ENCODE results near the gene ZNF532.

The ZNF532 gene

DNA sequence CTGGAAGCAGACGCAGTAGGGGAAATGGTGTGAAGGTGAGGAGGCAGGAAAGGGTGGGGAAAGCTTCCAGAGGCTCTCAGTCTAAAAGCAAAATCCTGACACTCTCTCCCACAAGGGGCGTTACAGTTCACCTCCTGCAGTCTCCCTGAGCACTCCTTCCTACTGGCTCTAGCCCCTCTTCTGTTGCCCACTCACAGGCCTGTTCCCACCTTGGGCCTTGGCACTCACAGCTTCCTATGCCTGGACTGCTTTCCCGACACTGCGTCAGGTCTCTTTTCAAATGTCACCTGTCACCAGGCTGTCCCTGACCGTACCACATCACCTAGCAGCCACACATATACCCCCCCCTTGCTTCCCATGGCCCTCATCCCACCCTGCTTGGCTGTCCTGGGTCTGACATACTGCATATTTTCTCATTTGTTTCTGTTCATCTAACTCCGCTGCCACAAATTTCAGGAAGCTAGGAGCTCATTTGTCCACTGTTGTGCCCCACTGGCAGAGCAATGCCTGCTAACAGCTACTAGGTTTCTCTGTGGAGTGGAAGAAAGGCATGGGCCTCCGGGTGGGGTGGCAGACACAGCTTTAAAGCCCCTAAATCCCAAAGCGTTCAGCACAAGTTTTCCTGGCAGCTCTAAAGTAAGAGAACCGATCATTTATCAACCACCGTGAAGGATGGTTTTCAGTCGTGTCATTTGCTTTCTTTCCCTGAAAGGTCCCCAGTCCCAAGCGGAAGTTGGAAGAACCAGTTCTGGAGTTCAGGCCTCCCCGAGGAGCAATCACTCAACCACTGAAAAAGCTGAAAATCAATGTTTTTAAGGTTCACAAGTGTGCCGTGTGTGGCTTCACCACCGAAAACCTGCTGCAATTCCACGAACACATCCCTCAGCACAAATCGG is 118.8 kb downstream of the ZNF532 start:
- no peak for DNase-seq

DNA sequence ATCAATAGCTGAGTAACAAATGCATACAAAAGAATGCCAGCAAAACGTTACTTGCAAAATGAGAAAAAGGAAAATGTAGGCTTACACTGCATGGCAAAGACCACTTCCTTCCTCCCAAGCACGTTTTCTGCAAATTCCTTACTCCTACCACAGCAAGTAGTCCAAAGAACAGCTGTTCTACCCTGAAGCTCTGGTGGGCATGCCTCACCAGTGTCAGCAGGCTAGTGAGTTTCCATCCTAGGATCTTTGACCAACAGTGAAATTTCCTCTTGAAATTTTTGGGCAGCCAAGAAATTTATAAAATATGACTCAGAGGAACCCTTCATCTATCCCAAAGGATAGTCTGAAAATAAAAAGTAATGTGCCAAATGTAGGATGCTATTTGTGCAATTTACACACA is 123.9 kb downstream of the ZNF532 start:
- no peak for DNase-seq

DNA sequence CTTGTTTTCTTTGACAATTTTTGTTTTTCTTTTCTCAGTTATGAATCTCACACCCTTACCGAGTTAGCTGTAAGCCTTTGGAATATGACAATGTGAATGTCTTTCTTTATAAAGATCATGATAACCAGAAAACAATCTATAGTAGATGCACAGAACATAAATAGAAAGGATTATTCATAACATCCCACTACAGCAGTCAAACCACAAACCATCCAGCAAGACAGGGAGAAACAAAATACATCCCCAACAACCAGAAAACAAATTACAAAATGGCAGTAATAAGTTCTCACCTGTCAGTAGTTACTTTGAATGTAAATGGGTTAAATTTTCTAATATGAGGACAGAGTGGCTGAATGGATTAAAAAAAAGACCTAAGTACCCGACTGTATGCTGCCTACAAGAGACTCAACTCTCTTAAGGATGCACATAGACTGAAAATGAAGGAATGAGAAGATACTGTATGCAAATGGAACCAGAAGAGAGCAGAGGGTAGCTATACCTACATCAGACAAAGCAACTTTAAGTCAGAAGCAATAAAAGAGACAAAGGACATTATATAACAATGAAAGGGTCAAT is 124.6 kb downstream of the ZNF532 start:
- DNase-seq: no peak

DNA sequence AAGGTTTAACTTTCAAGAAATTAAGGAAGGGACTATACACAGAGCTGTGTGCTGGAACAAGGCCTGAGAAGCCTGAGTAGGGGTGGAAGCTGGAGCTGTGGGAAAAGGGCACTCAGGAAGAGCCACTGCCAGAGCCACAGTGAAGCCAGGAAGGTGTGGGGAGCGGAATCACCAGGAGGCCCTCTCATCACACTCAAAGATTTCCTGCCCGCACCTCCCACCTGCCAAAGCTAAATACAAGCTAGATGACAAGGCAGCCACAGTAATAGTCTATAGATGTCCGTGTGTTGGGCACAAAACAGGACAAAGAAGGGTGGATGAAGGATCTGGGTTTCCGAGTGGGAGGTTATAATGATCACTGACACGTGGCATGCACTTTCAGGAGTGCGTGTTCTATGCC is 126.0 kb downstream of the ZNF532 start:
- no peak for DNase-seq

DNA sequence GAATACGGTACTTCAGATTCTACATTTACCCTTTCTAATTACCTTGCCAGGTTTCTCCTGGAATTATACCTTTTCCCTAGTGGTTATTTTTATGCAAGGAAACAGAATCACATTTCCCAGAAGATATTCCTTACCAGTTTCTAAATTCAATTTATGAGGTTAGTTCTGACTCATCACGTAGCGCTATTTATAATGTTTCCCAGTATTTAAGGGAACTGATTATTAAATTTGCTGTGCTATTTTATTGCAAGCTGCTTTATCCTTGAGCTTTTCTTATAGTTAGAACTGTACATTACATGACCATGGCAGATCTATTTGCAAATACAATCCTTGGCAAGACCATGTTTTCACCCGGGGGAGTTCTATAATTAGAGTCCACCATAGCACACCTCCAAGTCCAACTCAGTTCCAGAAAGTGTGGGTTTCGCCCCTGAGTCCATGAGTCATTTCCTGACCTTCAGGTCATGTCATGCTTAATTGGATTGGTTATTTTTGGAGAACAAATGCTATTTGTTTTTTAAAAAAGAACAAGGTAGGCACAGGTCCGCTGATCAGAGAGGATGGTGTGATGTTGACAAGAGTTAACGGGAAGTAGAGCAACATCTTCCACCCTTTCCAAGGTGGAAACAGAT is 126.6 kb downstream of the ZNF532 start:
- no peak for DNase-seq

DNA sequence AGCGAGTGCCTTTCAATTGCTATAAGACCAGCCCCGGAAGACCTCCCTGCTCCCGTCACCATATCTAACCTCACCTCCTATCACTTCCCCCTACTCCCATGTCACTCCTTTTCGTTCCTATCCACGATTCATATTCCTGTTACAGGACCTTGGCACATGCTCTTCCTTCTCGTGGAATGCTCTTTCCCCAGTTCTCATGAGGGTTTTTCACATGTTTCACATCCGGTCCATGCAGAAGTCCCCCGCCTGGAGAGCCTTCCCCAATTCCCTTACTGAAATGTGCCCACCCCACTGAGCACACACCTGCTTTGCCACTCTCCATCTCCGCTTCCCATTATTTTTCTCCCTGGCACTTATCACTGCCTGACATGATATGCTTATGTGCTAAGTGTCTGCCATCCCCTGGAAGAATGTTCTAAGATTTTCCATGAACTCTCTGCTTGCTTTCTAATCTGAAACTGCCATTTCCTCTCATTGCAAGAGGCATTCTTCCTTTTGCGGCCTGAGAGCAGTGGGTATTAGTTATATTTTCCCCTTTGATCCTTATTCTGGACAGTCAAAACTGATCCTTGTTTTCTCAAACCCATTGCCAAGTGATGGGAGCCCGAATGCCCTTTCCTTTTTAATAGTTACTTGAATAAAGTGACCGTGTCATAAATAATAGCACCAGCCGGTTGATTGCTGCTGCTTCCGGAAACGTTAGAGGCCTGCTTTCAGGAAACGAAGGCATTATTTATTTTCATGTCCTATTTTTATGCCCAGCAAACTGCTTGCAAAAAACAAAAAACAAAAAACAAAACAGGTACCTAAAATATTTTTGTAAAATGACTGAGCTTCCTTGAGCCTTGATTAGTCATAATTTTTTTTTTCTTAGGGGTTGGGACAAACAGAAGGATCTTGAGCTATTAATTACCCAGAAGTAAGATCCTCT is 127.9 kb downstream of the ZNF532 start:
- DNase-seq: no peak

DNA sequence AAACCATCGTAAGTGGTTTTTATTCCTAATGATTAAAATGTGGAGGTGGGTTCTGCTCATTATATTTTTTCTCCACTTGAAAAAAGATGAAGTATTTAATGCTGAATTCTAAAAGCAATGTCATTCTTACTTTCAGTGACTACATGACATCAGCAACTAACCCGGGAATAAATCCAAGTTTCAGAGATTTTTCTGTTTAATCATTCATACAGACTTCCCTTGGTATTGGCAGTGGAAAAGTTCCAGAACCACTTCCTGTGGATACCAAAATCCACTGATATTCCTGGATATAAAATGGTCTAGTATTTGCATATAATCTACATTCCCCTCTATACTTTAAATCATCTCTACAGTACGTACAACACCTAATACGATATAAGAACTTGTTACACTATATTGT is 128.6 kb downstream of the ZNF532 start:
- DNase-seq: no peak

DNA sequence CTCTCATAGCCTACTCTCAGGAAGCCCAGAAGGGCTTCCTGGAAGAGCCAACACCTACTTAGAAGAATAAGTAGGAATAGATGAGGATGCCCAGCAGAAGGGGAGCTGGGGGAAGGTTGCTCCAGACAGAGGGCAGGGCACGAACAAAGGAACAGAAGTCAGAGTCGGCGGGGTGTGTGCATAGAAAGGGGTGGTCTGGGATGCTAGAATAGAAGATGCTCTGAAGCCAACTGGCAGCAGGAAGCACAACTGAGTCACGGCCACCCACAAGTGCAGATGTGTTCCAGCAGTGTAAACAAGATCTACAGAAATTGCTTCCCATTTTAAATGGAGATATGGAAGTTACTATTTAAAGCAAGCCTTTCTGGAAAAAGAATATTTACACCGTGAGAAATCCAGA is 131.0 kb downstream of the ZNF532 start:
- no peak for DNase-seq

DNA sequence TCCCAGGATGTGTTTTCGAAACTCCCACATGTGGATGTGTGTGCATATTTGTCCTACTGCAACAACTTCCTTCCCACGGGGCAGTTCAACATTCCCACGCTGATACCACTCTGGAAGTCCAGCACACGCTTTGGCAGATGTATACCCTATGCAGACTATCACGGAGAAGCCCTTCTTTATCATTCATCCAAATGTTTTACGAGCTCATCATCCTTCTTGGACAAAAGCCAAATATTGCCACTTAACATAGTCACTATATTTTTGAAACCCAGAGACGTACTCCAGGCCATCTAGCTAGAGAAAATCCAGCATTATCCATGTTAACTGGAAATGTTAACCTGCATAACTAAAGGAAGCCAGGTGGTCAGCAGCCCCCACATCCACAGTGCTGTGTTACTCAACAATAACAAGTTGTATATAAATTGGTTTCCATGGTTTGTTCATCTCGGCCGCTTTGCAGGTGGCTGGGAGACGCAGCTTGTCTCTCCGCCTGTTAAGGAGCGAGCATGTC is 131.5 kb downstream of the ZNF532 start:
- DNase-seq: no peak

DNA sequence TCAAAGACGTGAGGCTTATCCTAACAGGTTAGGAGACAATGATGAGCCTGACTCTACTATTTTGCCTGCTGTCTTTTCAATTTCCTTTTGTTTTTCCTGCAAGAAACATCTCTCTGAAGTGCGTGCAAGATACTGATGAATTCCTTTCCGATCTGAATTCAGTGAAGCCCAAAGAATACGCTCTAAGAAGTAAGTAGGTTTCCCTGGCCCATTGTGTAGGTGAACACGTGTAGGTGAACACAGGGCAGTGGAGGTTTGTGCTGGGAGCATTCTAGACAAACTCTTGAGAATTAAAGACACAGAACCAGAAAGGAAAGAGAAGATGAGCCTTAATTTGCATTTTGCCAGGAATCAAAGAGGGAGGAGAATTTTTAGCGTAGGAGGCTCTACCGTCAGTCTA is 132.0 kb downstream of the ZNF532 start:
- no peak for DNase-seq

DNA sequence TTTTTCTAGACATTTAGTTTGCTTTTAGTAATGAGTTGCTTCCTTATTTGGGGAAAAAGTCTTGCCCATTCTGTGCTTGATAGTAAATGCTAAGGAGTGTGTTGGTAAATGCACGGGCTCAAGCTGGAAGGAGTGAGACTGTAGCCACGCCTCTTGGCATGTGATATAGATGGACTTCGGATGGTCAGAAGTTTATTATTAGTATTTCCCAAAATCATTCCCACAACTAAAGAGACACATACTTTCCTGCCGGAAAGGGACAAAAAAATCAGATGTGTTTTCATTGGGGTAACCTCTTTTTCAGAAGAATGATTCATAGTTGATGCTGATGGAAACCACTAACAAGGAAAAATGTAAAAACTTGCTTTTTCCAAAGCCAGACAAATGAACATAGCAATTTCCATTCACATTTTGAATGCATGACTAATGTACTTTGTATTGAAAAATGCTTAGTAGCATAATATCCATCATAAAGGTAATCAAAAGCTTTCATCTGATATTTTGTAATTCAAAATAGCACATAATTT is 133.2 kb downstream of the ZNF532 start:
- DNase-seq: no peak

DNA sequence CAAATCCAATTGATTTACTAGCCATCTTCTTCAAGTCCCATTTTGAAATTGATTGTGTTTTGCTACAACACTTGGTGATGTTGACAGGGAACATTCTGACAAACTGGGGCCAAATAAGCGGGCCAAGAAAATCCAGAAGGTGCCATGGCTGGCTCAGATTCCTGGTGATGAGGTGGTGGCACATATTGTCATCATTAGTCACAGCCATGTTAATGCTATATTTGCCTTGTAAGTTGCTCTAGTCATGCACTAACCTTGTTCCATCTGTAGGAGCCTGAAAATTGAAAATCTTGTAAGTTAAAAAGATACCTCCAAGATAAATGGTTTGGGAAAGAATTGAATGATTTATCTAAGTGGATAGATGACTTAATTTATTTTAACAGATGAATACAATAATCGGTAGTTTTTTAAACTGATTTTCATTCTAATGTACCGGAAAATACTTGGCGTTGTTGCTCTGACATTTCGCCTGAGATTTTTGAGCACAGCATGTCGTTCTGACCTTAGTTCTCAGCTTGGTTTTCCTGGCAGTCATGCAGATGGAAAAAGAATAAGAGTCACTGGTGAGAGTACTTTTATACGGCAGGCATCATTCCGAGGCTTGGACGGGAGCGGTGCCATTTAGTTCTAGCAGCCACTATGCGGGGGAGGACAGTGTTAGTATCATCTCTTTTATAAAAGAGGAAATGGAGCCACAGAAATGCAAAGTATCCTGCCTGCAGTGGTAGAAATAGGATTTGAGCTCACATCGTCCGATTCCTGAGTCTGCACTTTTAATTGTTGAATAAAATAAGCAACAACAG is 133.9 kb downstream of the ZNF532 start:
- no peak for DNase-seq

DNA sequence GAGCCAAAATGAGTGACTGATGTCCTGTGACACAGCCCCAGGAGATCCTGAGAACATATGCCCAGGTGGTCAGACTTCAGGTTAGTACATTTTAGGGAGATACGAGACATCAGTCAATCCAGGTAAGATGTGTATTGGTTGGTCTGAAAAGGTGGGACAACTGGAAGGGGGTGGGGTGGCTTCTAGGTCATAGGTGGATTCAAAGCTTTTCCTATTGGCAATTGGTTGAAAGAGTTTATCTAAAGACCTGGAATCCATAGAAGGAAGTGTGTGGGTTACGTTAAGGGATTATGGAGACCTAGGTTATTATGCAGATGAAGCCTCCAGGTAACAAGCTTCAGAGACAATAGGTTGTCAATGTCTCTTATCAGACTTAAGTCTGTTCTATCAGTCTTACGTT is 136.5 kb downstream of the ZNF532 start:
- no peak for DNase-seq

DNA sequence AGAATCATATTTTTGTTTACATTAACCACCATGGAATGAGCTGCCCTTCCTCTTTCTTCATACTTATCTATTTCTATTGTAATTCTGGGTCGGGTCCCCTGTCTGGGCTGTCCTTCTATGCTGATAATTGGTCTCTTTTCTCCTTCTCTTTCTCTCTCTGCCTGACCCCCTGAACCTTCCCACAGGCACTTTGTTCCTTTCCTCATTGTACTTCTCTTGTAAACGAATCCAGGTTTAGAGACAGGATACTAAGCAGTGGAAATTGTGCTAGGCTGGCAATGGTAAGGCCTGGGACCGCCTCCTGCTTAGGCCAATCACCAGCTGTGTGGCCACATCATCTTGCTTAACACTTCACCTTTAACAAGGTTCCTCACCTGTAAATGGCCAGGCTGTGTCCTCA is 137.0 kb downstream of the ZNF532 start:
- no peak for DNase-seq

DNA sequence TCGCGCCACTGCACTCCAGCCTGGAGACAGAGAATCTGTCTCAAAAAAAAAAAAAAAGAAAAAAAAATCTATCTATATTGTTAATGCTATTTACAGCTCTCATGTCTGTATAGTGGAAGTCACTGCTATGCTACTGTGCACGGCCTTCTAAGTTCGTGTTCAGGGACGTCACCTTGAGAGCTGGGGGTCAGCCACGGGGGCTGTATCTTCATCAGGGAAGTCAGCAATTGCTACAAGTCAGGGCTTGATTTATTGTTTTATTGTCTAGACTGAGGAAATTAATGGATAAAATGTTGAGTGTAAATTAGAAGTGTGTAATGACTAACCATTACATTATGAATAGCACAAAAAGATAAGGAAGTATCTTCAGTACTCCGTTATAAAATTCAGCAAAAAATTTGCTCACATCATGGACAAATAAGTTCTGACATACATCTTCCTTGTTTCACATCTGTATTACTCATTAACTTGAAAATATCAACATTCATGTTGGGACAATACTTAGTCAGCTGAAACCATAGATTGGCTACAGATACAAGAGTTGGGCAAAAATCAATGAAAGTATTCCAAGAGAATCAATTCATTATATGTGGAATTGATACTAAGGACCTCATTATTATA is 138.4 kb downstream of the ZNF532 start:
- DNase-seq: no peak

DNA sequence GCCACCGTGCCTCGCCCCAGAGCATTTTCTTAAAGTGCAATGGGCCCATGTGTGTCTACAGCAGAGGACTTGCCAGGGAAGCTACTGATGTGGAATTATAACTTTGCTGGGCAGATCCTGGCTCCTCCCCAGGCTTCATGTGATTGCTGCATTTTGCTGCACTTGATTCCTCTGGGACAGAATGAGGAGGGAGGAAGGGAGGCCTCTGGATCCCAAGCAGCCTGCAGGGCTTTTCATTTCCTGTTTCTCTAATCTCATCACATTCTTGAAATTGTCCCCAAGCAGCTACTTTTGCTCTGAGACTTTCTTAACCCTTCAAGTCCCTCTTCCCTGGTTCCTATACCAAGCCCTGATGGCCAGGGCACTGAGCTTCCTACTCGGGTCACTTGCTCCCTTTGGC is 140.6 kb downstream of the ZNF532 start:
- no peak for DNase-seq

DNA sequence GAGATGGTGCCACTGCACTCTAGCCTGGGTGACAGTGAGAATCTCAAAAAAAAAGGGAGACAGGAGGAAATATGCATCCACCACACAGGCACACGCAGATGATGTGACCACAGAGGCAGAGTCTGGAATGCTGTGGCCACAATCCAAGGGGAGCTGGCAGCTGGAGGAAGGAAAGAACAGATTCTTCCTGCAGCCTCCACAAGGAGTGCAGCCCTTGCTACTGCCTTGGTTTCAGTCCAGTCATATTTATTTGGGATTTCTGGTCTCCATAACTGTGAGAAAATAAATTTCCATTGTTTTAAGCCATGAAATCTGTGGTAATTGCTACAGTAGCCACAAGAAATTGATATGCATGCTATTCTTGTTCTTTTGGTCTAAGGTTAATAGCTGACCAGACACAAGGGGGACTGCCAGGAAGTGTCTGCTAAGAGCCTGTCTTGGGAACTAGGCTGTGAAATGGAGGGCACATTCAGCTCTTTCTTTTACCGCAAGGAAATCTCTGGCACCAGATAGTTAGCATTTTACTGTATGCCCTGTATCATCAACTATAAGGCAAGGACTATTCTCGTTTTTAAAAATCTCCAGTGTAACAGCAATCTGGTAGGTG is 141.9 kb downstream of the ZNF532 start:
- no peak for DNase-seq

DNA sequence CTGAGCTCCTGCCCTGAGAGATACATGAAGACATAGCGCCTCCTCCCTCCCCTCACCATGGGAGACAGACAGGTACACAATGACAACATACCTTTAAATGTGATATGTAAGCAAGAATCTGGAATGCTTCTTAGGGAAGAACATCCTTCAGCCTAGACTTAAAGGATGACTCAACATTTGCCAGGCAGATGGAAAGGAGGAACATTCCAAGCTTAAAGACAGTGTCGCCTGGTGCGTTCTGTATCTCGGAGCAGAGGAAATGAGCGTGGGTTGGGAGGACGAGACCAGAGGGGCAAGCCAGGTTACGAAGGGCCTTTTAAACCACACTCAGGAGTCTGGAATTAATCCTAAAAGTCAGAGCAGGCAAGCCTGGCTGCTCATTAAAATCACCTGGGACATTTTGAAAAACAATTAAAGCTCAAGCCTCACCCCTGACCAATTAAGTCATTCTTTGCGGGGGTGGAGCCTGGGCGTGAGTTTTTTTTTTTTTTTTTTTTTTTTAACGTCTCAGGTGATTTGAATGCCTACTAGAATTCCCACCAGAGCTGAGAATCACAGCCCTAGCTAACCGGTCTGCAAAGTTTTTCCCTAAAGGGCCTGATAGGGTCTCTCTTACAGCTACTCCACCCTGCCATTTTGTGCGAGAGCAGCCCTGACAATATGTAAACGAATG is 143.8 kb downstream of the ZNF532 start:
- DNase-seq: no peak

DNA sequence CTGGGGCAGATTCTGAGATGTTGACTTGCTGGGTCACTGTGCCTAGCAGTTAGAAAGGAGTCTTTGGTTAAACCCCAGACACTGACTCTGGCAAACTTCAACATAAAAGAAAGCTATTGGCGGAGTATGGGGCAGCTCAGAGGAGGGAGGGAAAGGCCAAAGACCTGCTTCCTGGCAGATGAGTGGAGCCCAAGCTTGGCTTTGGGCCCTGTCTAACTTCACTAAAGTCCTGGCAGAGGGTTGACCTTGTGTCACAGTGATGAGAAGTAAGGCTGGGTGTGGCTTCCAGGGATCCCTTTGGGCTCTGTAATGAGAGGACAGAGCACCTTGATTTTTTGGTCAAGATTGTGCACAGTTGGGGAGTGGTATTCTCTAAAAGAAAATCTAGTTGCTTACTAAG is 145.2 kb downstream of the ZNF532 start:
- DNase-seq: no peak

DNA sequence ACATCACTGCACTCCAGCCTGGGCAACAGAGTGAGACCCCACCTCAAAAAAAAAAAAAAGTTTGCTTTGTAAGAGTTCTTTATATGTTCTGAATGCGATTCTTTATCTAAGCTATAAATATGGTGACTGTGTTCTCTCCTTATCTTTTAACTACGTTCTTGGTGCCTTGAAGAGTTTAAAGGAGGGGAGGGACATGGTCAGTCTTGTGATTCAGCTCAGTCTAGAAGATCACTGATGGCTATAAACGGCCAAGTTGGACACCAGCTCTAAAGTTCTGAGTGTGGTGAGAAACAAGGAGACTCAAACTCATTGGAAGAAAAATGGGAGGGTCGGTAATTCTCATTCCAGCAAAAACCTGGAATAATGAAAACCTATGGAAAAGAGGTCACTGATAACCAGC is 146.6 kb downstream of the ZNF532 start:
- no peak for DNase-seq

Measured in DMS 273 treated with DMSO at 0.1 percent for 48 hours (cell line).